ENCODE data around the gene GLB1L3.

The GLB1L3 gene

DNA sequence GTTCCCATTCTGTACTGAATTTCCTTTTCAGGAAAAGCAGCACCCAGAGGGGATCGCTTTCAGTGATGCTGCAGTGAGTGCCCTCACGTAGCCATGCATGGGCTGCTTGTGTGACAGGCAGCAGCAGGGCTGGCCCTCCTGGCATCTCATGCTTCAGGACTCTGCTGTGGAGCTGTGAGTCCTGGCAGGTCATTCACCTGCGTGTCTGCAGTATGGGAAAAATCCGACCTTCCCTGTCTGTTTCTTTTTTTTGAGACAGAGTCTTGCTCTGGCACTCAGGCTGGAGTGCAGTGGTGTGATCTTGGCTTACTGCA lies 69.0 kb downstream of the GLB1L3 start:
- Histone ChIP-seq H3K36me3 (ENCODE audit: insufficient read depth, low read length) (no peaks in the 10 kb centered on the region), H3K4me1 (ENCODE audit: insufficient read depth, low read length) (peaks cover 9% of the 10 kb centered on the region; the same call in 1 of the 2 replicates), H3K9ac (ENCODE audit: low read depth, low read length) (no peak overlapping the region), H3K9me3 (ENCODE audit: control insufficient read depth, insufficient read depth, low read length) (no peaks in the 10 kb centered on the region)

- Histone ChIP-seq H3K36me3 (ENCODE audit: insufficient read depth, low read length) (no peaks in the 10 kb centered on the region), H3K9ac (ENCODE audit: low read depth, low read length) (no peak overlapping the region), H3K4me1 (ENCODE audit: insufficient read depth, low read length) (peaks cover 9% of the 10 kb centered on the region; the same call in 1 of the 2 replicates), H3K9me3 (ENCODE audit: control insufficient read depth, insufficient read depth, low read length) (no peaks in the 10 kb centered on the region)
Measured at GRCh38 chr11:134346101-134346975, 70.2 kb downstream of the GLB1L3 start.

DNA sequence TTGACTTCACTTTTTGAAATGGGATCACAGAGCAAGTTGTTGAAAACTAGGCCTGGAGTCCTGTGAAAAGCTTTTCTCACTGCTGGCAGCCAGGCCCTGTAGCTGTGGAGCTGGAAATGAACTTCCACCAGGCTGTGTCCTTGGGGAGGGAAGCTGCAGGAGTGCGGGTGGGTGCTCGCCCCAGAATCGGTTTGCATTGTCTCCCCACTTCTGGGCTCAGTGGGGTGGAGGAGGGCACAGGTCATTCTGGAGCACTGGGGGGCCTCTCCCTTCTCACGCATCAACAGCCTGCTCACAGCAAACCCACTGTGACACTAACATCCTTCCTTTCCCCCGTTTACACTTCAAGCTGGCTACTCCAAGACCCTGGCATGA lies 70.8 kb downstream of the GLB1L3 start:
- H3K9me3 ChIP-seq (ENCODE audit: control insufficient read depth, insufficient read depth, low read length), result no peaks in the 10 kb centered on the region
- no peak overlapping the region for H3K9ac ChIP-seq (ENCODE audit: low read depth, low read length)
- no peaks in the 10 kb centered on the region for H3K36me3 ChIP-seq (ENCODE audit: insufficient read depth, low read length)
- H3K4me1 ChIP-seq (ENCODE audit: insufficient read depth, low read length), result peaks cover 9% of the 10 kb centered on the region; the same call in 1 of the 2 replicates

DNA sequence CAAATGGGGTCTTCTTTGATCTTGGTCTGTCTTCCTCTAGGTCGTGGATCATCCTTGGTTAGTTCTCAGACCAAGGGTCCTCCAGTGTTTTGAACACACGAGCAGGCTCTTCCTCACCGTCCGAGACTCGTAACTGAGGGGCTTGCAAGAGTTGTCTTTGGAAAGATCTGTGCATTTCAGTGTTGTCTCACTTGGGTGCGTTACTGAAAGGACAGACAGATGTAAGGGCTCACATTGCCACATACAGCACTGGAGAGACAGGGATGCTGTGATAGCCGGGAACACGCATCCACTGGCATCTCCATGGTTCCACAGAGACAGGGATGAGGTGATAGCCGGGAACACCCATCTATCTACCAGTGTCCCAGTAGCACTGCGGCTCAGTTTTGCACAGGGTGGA lies 71.3 kb downstream of the GLB1L3 start:
- Histone ChIP-seq H3K9me3 (ENCODE audit: control insufficient read depth, insufficient read depth, low read length) (no peaks in the 10 kb centered on the region), H3K9ac (ENCODE audit: low read depth, low read length) (no peak overlapping the region), H3K4me1 (ENCODE audit: insufficient read depth, low read length) (peaks cover 9% of the 10 kb centered on the region; the same call in 1 of the 2 replicates), H3K36me3 (ENCODE audit: insufficient read depth, low read length) (no peaks in the 10 kb centered on the region)

DNA sequence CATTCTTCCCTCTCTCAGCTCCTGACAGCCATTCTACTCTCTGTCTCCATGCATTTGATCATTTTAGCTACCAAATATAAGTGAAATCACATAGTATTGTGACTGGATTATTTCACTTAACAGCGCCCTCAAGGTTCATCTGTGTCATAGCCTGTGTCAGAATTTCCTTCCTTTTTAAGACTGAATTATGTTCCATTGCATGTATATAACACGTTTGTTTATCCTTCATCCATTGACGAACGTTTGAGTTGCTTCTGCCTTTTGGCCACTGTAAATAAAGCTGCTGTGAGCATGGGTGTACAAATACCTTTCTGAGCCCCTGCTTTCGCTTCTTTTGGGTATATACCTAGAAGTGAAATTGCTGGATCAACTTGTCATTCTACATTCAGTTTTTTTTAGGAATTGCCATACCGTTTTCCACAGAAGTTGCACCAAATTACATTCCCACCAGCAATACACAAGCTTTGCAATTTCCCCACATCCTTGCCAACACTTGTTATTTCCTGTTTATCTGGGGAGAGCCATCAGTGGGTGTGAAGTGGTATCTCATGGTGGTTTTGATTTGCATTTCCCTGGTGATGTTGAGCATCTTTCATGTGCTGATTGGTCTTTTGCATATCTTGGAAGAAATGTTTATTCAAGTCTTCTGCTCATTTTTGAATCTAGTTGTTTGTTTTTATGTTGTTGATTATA lies 73.1 kb downstream of the GLB1L3 start:
- Histone ChIP-seq H3K36me3 (ENCODE audit: insufficient read depth, low read length) (no peaks in the 10 kb centered on the region), H3K9ac (ENCODE audit: low read depth, low read length) (no peak overlapping the region), H3K4me1 (ENCODE audit: insufficient read depth, low read length) (peaks cover 9% of the 10 kb centered on the region; the same call in 1 of the 2 replicates), H3K9me3 (ENCODE audit: control insufficient read depth, insufficient read depth, low read length) (no peaks in the 10 kb centered on the region)

DNA sequence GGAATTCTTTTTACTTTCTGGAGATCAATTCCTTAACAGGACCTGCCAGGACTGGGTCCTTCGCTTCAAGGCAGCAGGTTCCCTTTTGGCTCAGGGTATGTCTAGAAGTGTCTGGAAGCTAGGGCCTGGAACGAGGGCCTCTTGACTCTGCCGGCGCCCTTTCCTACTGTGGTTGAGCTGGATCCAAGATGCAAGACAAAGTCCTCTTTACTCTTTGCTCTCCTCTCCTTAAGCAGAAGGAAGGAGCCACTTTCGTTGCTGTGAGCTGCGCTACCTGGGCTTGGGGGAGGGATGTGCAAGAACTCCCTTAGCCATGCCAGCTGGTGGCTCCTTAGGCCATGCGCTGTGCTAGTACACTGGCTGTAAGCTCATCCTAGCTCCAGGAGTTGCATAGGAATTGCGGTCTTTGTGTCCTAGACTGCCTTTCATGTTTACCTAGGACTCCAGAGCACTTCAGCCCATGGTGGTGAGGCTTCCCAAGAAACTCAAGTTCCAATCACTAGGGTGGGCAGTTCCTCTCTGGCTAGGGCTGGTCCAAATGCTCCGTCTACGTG lies 73.7 kb downstream of the GLB1L3 start:
- Histone ChIP-seq H3K36me3 (ENCODE audit: insufficient read depth, low read length) (no peaks in the 10 kb centered on the region), H3K9me3 (ENCODE audit: control insufficient read depth, insufficient read depth, low read length) (no peaks in the 10 kb centered on the region), H3K9ac (ENCODE audit: low read depth, low read length) (no peak overlapping the region), H3K4me1 (ENCODE audit: insufficient read depth, low read length) (peaks cover 9% of the 10 kb centered on the region; the same call in 1 of the 2 replicates)

GRCh38 chr11:134350381-134350780 lies 74.2 kb downstream of the GLB1L3 start:
- no peaks in the 10 kb centered on the region for H3K9me3 ChIP-seq (ENCODE audit: control insufficient read depth, insufficient read depth, low read length)
- no peak overlapping the region for H3K9ac ChIP-seq (ENCODE audit: low read depth, low read length)
- peaks cover 9% of the 10 kb centered on the region; the same call in 1 of the 2 replicates for H3K4me1 ChIP-seq (ENCODE audit: insufficient read depth, low read length)
- H3K36me3 ChIP-seq (ENCODE audit: insufficient read depth, low read length), result no peaks in the 10 kb centered on the region

GRCh38 chr11:134352111-134352510 lies 75.9 kb downstream of the GLB1L3 start:
- H3K9me3 ChIP-seq (ENCODE audit: control insufficient read depth, insufficient read depth, low read length), result no peaks in the 10 kb centered on the region

DNA sequence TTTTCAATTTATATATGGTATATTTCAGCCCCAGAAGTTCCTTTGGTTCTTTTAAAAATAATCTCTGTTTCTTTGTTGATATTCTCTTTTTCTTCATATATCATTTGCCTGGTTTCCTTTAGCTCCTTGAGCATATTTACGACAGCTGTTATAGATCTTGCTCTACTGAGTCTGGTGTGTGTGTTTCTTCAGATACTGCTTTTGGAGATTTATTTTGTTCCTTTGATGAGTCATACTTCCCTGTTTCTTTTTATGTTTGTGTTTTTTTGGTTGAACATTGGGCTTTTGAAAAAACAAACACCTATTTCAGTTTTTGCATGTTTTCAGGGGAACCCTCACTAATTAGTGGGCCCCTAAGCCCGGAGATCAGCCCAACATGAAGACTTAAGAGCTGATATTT lies 79.0 kb downstream of the GLB1L3 start:
- Histone ChIP-seq H3K4me1 (ENCODE audit: insufficient read depth, low read length) (no peaks in the 10 kb centered on the region), H3K9ac (ENCODE audit: low read depth, low read length) (no peak overlapping the region), H3K9me3 (ENCODE audit: control insufficient read depth, insufficient read depth, low read length) (no peaks in the 10 kb centered on the region), H3K36me3 (ENCODE audit: insufficient read depth, low read length) (no peaks in the 10 kb centered on the region)

More at GRCh38 chr11:134352111-134352510, 75.9 kb downstream of the GLB1L3 start:
- Histone ChIP-seq H3K9ac (ENCODE audit: low read depth, low read length) (no peak overlapping the region), H3K4me1 (ENCODE audit: insufficient read depth, low read length) (peaks cover 9% of the 10 kb centered on the region; the same call in 1 of the 2 replicates), H3K36me3 (ENCODE audit: insufficient read depth, low read length) (no peaks in the 10 kb centered on the region)

DNA sequence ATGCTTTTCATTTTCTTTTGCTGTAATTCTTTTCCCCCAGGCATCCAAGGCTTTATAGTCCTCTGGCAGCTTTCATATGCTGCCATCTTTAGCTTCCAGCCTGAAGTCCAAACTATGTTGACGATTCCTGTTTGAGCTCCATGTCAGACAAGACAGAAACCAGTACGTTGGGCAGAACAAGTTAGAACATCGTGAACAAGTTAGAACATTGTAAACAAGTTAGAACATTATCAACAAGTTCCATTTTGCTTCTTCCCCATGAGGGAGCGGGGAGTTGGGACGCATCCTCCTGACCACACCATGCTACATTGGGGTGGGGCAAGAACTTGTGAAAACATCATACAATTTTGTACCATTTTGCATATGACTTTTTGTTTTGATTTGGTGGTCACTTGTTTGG lies 79.5 kb downstream of the GLB1L3 start:
- no peak overlapping the region for H3K9ac ChIP-seq (ENCODE audit: low read depth, low read length)
- no peaks in the 10 kb centered on the region for H3K4me1 ChIP-seq (ENCODE audit: insufficient read depth, low read length)
- no peaks in the 10 kb centered on the region for H3K36me3 ChIP-seq (ENCODE audit: insufficient read depth, low read length)
- H3K9me3 ChIP-seq (ENCODE audit: control insufficient read depth, insufficient read depth, low read length), result no peaks in the 10 kb centered on the region

DNA sequence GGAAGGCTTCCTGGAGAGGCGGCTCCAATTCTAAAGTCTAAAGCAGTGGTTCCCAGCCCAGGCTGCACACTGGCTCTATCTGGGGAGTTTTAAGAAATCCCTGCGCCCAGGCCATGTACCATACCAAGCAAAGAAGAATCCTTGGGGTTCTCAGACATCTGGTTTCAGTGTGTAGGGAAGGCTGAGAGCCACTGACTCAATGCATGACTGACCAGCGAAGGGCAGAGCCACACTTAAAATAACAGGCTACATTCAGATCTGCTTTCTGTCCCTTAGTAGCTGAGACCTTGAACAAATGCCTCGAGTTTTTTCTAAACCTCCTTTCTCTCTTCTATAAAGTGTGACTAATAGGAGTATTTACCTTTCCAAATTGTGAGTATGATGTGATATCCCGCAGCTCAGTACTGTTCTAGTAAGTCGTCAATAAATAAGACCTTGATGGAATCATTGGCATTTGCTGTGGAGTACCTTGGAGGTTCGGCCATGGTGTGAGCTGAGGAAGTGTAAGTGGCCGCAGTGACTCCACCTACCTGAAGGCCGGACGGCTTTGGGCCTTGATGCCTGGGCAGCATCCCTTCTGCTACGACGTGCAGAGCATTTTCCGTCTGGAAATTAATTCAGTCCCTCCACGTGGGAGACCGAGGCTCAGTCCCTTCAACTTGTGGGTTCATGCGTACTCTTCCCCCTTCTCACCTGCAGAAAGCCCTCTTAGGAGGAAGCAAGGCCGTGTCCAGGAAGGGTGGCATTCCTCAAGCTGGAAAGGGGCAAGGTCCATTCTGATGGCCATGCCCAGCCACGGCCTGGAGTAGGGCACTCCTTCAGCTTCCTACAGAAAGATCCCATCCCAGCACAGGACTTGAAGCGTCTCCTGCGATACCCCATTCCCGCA lies 80.7 kb downstream of the GLB1L3 start:
- no peaks in the 10 kb centered on the region for H3K36me3 ChIP-seq (ENCODE audit: insufficient read depth, low read length)
- H3K4me1 ChIP-seq (ENCODE audit: insufficient read depth, low read length), result no peaks in the 10 kb centered on the region
- no peaks in the 10 kb centered on the region for H3K9me3 ChIP-seq (ENCODE audit: control insufficient read depth, insufficient read depth, low read length)
- no peak overlapping the region for H3K9ac ChIP-seq (ENCODE audit: low read depth, low read length)

GRCh38 chr11:134357545-134357839 lies 81.3 kb downstream of the GLB1L3 start:
- Histone ChIP-seq H3K9ac (ENCODE audit: low read depth, low read length) (no peak overlapping the region), H3K36me3 (ENCODE audit: insufficient read depth, low read length) (no peaks in the 10 kb centered on the region), H3K4me1 (ENCODE audit: insufficient read depth, low read length) (no peaks in the 10 kb centered on the region), H3K9me3 (ENCODE audit: control insufficient read depth, insufficient read depth, low read length) (no peaks in the 10 kb centered on the region)

GRCh38 chr11:134358165-134358855 lies 82.1 kb downstream of the GLB1L3 start:
- H3K36me3 ChIP-seq (ENCODE audit: insufficient read depth, low read length), result no peaks in the 10 kb centered on the region
- H3K4me1 ChIP-seq (ENCODE audit: insufficient read depth, low read length), result no peaks in the 10 kb centered on the region
- no peak overlapping the region for H3K9ac ChIP-seq (ENCODE audit: low read depth, low read length)
- H3K9me3 ChIP-seq (ENCODE audit: control insufficient read depth, insufficient read depth, low read length), result no peaks in the 10 kb centered on the region

All from ES-I3 (cell line).